GM12801 (cell line): ENCODE results near the gene PLEKHG1.

ENCODE experiments used
- CTCF ChIP-seq: IDR thresholded peaks from one replicate; pipeline ENCODE4 v1.5.1; 2011; ENCODE audit warnings: control low read depth; ENCODE audit not compliant: insufficient read length; ENCODE audit errors: extremely low read depth

The PLEKHG1 gene

DNA sequence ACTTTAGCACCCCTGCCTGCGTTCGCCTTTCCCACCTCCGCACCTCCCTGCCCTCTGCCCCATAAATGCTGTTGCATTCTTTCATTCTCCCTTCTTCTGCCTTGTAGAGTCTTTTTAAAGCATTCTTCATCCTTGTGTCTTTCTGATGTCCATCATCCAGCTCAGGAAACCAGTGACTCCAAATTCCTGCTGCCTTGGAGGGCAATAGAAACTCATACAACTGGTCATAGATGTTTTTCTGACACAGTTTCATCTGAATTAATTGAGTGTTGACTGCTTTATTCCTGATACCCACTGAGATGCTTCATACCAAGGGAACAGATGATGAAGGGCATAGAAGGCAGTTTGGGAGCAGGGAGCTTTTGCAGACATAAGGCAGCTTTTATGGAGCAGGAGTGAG, 19.6 kb downstream of the PLEKHG1 start:
- TF ChIP-seq CTCF: no peak

DNA sequence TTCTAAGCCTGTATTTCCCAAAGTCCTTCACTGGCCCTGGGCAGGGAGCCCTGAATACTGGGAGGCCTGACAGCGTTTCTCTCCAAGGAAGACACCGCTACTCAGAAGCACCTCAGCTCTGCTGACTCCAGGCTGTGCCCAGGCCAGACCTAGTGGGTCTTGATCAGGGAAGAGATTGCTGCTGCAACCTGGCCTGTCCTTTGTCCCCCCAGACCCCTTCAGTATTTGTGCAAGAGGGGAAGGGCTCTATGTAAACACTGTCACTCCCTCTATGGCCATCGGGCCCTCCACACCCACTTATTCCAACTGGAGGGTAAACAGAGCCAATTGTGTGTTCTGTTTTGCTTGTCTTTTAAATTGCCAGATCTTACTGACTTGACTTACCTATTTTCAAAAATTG, 20.6 kb downstream of the PLEKHG1 start:
- TF ChIP-seq CTCF: no peak

DNA sequence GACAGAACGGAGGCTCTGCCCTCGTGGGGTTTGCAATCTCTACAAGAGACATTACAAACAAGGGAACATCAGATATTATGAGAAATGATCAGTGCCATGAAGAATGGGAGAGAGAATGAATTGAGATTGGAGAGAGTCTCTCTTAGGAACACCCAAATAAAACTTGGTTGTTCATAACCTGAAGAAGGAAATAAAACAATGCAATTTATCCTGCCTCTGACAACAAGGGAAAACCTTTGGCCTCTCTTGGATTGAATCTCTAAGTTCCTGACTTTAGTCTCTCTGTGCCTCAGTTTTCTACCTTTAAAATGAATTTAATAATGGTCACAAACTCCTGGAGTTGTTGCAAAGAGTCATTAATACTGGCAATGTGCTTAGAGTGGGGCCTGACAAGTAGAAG, 21.1 kb downstream of the PLEKHG1 start:
- TF ChIP-seq CTCF: no peak

DNA sequence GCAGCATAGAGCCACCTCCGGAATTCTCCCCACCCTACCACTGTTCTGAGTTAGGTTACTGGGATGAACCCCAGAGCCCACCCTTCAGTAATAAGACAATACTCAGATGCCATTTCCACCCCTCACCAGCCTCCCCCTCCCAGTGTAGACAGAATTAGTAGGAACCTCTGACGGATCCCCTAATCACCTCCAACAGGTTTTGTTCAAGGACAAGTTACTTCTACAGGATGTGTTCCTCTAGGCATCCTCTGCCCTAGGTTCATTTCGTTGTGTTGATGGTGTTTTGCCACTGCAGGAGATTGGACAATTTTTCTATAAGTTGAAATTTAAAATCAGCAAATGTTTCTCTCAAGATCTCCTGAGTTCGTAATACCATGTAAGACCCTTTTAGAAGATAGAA, 22.8 kb downstream of the PLEKHG1 start:
- TF ChIP-seq CTCF: no peak

DNA sequence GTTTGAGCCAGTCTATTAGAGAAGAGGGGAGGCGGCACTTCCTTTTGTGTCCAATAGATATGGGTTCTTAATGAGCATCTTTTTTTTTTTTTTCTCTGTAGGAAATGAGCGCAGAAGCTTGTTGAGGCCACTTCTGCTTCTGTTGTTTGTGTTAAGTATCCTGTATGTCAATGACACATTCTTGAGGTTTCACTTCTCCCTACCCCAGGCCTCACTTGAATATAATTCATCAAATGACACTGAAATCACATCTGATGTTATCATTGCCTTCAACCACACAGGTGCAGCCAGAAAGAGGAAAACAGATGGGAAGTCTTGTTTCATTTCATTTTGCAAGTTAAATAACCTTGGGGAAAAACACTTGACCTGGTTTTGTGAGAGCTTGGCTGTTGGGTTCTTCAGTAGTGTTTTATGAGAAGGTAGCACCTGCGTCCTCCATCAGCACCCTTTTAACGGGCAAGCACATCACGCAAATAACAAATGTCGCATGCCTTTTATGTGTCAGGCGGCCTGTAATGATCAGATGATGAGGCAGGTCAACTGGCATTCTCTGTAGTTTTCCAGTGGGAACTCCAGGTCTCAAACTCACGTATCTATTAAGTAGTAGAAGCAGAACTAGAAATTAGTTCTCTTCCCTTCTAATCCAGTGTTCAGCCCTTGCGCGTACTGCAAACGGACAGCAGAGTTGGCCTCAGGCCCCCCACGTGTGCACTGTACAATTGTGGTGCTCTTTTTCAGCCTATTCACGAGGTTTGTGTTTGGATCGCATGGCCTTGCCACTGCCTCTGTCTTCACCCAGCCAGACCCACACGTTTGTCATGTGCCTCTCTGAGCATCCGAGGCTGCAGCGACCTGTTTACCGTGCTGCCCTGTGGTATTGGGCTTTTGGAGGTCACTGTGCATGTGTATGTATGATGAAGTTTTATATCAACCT, 23.5 kb downstream of the PLEKHG1 start:
- no peak for TF ChIP-seq CTCF

DNA sequence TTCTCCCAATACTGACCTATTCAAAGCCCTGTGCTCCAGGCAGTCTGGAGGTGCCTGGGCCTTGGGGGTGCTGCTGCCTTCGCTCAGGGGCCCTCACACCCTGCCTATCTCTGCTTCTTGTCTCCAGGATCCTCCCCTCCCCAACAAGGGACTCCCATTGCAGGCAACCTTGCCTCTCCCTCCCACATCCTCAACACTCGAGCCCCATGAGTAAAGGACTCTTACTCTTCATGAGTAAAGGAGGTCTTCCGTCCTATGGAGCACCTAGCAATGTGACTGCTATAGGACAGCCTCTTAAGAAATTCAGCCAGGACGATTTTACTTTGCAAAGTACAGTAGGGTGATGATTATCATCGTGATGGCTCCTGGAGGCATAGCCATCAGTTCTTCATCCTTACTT, 24.5 kb downstream of the PLEKHG1 start:
- TF ChIP-seq CTCF: no peak

DNA sequence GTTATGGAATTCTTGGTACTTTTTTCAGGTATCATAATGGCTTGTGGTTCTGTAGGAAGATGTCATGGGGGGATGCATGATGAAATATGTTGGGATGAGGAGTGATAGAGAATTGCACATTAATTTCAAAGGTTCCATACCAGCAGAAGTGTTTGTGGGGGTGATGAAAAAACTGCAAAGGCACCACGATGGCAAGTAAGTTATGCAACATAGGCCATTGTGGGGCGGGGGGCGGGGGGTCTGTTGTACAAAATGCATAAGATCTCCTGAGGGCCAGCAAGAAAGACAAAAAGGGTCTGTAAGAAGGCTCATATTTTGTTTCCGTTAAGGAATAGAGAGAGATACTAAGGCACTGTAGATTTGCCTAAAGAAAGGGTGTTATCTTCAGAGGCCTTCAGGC, 26.2 kb downstream of the PLEKHG1 start:
- no peak for TF ChIP-seq CTCF
